ENCODE measurements around the gene AFM. TPM values are rescaled to one million over a fixed set of nuclear protein-coding genes. Genes with fewer than 3 reads are reported as not detected.

The AFM gene
- total and polyA plus RNA-seq, 2 of the 13 experiments (the other 11 are each of a cell fraction or from before 2014, with no cell fraction given), result 0.13 to 1.8 TPM

DNA sequence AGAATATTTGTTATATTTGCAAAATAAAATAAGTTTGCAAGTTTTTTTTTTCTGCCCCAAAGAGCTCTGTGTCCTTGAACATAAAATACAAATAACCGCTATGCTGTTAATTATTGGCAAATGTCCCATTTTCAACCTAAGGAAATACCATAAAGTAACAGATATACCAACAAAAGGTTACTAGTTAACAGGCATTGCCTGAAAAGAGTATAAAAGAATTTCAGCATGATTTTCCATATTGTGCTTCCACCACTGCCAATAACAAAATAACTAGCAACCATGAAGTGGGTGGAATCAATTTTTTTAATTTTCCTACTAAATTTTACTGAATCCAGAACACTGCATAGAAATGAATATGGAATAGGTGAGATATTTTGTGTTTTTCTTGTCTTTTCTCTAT, 45.6 kb upstream of the AFM start, which contains the start of gene AFP (continued):
- TF ChIP-seq, protein P1, sequence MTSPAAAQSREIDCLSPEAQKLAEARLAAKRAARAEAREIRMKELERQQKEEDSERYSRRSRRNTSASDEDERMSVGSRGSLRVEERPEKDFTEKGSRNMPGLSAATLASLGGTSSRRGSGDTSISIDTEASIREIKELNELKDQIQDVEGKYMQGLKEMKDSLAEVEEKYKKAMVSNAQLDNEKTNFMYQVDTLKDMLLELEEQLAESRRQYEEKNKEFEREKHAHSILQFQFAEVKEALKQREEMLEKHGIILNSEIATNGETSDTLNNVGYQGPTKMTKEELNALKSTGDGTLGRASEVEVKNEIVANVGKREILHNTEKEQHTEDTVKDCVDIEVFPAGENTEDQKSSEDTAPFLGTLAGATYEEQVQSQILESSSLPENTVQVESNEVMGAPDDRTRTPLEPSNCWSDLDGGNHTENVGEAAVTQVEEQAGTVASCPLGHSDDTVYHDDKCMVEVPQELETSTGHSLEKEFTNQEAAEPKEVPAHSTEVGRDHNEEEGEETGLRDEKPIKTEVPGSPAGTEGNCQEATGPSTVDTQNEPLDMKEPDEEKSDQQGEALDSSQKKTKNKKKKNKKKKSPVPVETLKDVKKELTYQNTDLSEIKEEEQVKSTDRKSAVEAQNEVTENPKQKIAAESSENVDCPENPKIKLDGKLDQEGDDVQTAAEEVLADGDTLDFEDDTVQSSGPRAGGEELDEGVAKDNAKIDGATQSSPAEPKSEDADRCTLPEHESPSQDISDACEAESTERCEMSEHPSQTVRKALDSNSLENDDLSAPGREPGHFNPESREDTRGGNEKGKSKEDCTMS (CRISPR knock-in tag; conservative IDR thresholded peaks at IDR 0.05), result no peak
- TF ChIP-seq ZFP90 (CRISPR knock-in tag; IDR thresholded peaks at IDR 0.05; ENCODE audit: borderline replicate concordance) (no peak), NBN (conservative IDR thresholded peaks at IDR 0.05) (no peak), ZNF281 (CRISPR knock-in tag; IDR thresholded peaks at IDR 0.05; ENCODE audit: borderline replicate concordance) (no peak), PHB2 (IDR thresholded peaks at IDR 0.05; ENCODE audit: partially characterized antibody) (no peak), PAX8 (CRISPR knock-in tag; IDR thresholded peaks at IDR 0.05; ENCODE audit: borderline replicate concordance) (no peak), HDAC1 (CRISPR knock-in tag; IDR thresholded peaks at IDR 0.05) (0 out of 2 replicates have a peak, but pooled peaks have one; percentile 21), HOXA9 (CRISPR knock-in tag; IDR thresholded peaks at IDR 0.05; ENCODE audit: borderline replicate concordance) (no peak), ZNF598 (CRISPR knock-in tag; IDR thresholded peaks at IDR 0.05; ENCODE audit: borderline replicate concordance) (no peak), ZBTB10 (CRISPR knock-in tag; IDR thresholded peaks at IDR 0.05; ENCODE audit: borderline replicate concordance) (no peak), FOXP1 (IDR thresholded peaks at IDR 0.05) (no peak), FOXP1 (CRISPR knock-in tag; IDR thresholded peaks at IDR 0.05) (peak; percentile 56; the same call in 1 of the 2 replicates), ZNF687 (CRISPR knock-in tag; IDR thresholded peaks at IDR 0.05) (no peak), NR2F1 (CRISPR knock-in tag; IDR thresholded peaks at IDR 0.05) (no peak), CREM (IDR thresholded peaks at IDR 0.05) (peak; percentile 31; the same call in 1 of the 2 replicates), CREM (CRISPR knock-in tag; IDR thresholded peaks at IDR 0.05) (no peak), NFYC (CRISPR knock-in tag; IDR thresholded peaks at IDR 0.05) (no peak), ASH2L (IDR thresholded peaks at IDR 0.05; ENCODE audit: insufficient read length, low read depth, low read length) (no peak), GZF1 (CRISPR knock-in tag; IDR thresholded peaks at IDR 0.05) (no peak)
